Liver (tissue), 9 donors: ENCODE data around the gene RBM18. TPM values are rescaled to one million over a fixed set of nuclear protein-coding genes. Genes with fewer than 3 reads are reported as not detected.

Source experiments
- DNase-seq: peaks from one replicate; pipeline ENCODE4 v3.0.0-alpha.2; 2017; ENCODE audit warnings: low spot score
- H3K27ac ChIP-seq, 2 donors: one replicate each; pipeline ENCODE4 v1.7.0; 2013; ENCODE audit warnings: inconsistent platforms in 2 of 2, low read length in 2 of 2, control low read depth in 1 of 2, low read depth in 1 of 2, mild to moderate bottlenecking in 1 of 2
- H3K27me3 ChIP-seq, 4 donors: one replicate each; pipeline versions ENCODE4 v1.6.1 to v1.7.0; 2013; ENCODE audit warnings: low read length in 3 of 4, inconsistent platforms in 1 of 4, mild to moderate bottlenecking in 1 of 4, moderate library complexity in 1 of 4; ENCODE audit not compliant: control insufficient read depth in 4 of 4, insufficient read depth in 4 of 4
- H3K36me3 ChIP-seq, 4 donors: one replicate each; pipeline versions ENCODE4 v1.6.1 to v1.7.0; 2013; ENCODE audit warnings: low read length in 3 of 4, mild to moderate bottlenecking in 3 of 4, low read depth in 1 of 4, moderate library complexity in 1 of 4; ENCODE audit not compliant: control insufficient read depth in 4 of 4, insufficient read depth in 3 of 4
- H3K4me1 ChIP-seq, 4 donors: one replicate each; pipeline versions ENCODE4 v1.6.1 to v1.7.0; 2013; ENCODE audit warnings: low read length in 3 of 4, mild to moderate bottlenecking in 3 of 4, moderate library complexity in 1 of 4; ENCODE audit not compliant: control insufficient read depth in 4 of 4, insufficient read depth in 4 of 4
- H3K4me3 ChIP-seq, 3 donors: one replicate each; pipeline versions ENCODE4 v1.6.1 to v1.7.0; 2013; ENCODE audit warnings: low read length in 3 of 3, control low read depth in 1 of 3, low read depth in 1 of 3, mild to moderate bottlenecking in 1 of 3
- H3K9ac ChIP-seq, 2 donors: one replicate each; pipeline ENCODE4 v1.7.0; 2013; ENCODE audit warnings: low read length in 2 of 2, mild to moderate bottlenecking in 2 of 2, moderate library complexity in 2 of 2, control low read depth in 1 of 2, low read depth in 1 of 2
- H3K9me3 ChIP-seq, 4 donors: one replicate each; pipeline versions ENCODE4 v1.6.1 to v1.7.0; 2013; ENCODE audit warnings: low read length in 3 of 4; ENCODE audit not compliant: control insufficient read depth in 4 of 4
- CTCF ChIP-seq: fragments of 150-350 bp; IDR thresholded peaks from 2 replicates; pipeline ENCODE4 v1.5.1; 2017; ENCODE audit warnings: improper control_type of control experiment, low read depth, low read length; ENCODE audit not compliant: missing input control
- EGR1 ChIP-seq, 2 donors: IDR thresholded peaks; 2 replicates each; pipeline ENCODE4 v1.6.1; 2016 to 2018; ENCODE audit warnings: antibody characterized with exemption in 2 of 2, low read depth in 2 of 2
- FOXA1 ChIP-seq: IDR thresholded peaks from 2 replicates; pipeline ENCODE4 v1.6.1; 2016; ENCODE audit warnings: antibody characterized with exemption
- HNF4A ChIP-seq, 2 donors: conservative IDR thresholded peaks; 2 replicates each; pipeline ENCODE4 v1.6.1; 2016; ENCODE audit warnings: antibody characterized with exemption in 2 of 2, mild to moderate bottlenecking in 2 of 2
- HNF4G ChIP-seq: IDR thresholded peaks from 2 replicates; pipeline ENCODE4 v1.6.1; 2016; ENCODE audit warnings: antibody characterized with exemption
- JUND ChIP-seq, 2 donors: IDR thresholded peaks; 2 replicates each; pipeline ENCODE4 v1.6.1; 2016; ENCODE audit warnings: antibody characterized with exemption in 2 of 2
- NR2F2 ChIP-seq: IDR thresholded peaks from 2 replicates; pipeline ENCODE4 v1.6.1; 2016; ENCODE audit warnings: antibody characterized with exemption
- RAD21 ChIP-seq, 2 donors: IDR thresholded peaks; 2 replicates each; pipeline ENCODE4 v1.6.1; 2016; ENCODE audit warnings: antibody characterized with exemption in 2 of 2, mild to moderate bottlenecking in 2 of 2
- TAF1 ChIP-seq: conservative IDR thresholded peaks from 2 replicates; pipeline ENCODE4 v1.6.1; 2016; ENCODE audit warnings: antibody characterized with exemption, mild to moderate bottlenecking
- YY1 ChIP-seq: IDR thresholded peaks from 2 replicates; pipeline ENCODE4 v1.6.1; 2016; ENCODE audit warnings: antibody characterized with exemption, mild to moderate bottlenecking
- ZBTB33 ChIP-seq: IDR thresholded peaks from 2 replicates; pipeline ENCODE4 v1.6.1; 2016; ENCODE audit warnings: antibody characterized with exemption
- WGBS: extraction: QIAGEN DNeasy Blood & Tissue Kit; methylation state at CpG from one replicate; pipeline ENCODE4 v1.1.7; 2013; 5-methylcytosine and 5-hydroxymethylcytosine counted together
- polyA plus RNA-seq, 2 donors: library from polyadenylated mRNA; stranded (reverse) in 1 of 2; unstranded in 1 of 2; fragments of 200-250 nt in 1 of 2; fragments of >200 nt in 1 of 2; fragmentation: Nextera tagmentation in 1 of 2; extraction: Ambion mirVana in 1 of 2; gene quantifications; one replicate each; pipeline versions ENCODE4 v1.2.1 to v1.2.3, GENCODE V29; 2013 to 2015
- total RNA-seq, 2 donors: library from RNA; depleted of rRNA; stranded (reverse); fragments of >200 nt; gene quantifications; one replicate each; pipeline ENCODE4 v1.2.3, GENCODE V29; 2014
- TF ChIP-seq, protein P1 (sequence below): IDR thresholded peaks from 2 replicates; pipeline ENCODE4 v1.6.1; 2016; ENCODE audit warnings: antibody characterized with exemption, mild to moderate bottlenecking
- donor health status: healthy.
- donor health status: healthy.
- donor health status: healthy.
- donor health status: healthy.
- donor health status: healthy.

RBM18 gene
- total and polyA plus RNA-seq, 4 donors: 3.4 to 7.7 (median 5.5) TPM

DNA sequence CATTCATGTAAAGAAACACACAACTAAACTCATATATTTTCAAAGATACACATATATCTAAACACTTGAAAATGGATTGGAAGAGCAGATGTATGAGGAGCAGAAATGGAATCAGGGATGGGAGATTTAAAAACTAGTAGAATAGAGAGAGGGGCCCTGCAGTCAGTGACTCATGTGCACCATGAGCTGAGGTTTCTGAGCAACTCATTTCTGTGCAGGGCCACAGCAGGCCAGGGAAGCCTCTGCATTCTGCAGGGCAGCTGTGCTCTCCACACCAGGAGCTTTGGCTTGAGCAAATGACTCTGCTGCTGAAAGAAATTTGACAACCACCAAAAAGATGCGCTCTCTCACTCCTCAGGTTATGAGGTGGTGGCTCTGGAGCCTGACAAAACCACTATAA lies 63.0 kb downstream of the RBM18 start (continued):
- TF ChIP-seq ZBTB33 (no peak), HNF4G (no peak)

DNA sequence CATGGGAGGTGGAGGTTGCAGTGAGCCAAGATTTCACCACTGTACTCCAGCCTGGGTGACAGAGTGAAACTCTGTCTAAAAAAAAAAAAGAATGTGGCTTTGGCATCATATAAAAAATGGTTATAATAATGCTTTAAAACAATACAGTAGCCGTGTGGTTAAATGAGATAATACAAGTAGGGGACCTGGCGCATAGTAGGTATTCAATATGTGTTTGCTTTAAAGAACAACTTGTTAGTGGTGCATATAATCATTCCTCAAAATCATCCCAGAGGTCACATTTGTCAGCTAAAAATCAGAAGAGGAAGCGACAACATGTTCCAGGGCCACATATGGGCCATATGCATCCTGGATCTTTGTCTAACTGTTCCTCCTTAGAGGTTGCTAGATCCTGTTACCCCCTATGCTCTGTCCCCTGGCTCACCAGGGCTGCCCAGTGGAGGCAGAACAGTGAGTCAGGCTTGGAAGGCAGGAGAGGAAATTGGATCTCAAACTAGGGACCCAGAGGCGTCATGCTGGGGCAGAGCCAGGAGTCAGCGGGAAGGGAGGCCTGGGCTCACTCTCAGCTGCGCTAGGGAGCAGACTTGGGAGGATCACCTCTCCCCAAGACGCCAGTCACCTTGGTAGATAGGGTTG lies 63.6 kb downstream of the RBM18 start:
- TF ChIP-seq YY1 (no peak), FOXA1 (no peak), JUND (IDR thresholded peaks at IDR 0.05) (no peak), HNF4G (no peak)
- no peaks in the 10 kb centered on the region for H3K36me3 ChIP-seq
- H3K27ac ChIP-seq: no peak overlapping the region
- no peaks in the 10 kb centered on the region for H3K27me3 ChIP-seq
- no peaks in the 10 kb centered on the region for H3K9me3 ChIP-seq
- no peak overlapping the region for H3K4me3 ChIP-seq
- H3K9ac ChIP-seq: no peak overlapping the region
- 88% methylated on average over 7 of the region's 7 CpGs for WGBS
- H3K4me1 ChIP-seq: no peaks in the 10 kb centered on the region
- no peak for DNase-seq

DNA sequence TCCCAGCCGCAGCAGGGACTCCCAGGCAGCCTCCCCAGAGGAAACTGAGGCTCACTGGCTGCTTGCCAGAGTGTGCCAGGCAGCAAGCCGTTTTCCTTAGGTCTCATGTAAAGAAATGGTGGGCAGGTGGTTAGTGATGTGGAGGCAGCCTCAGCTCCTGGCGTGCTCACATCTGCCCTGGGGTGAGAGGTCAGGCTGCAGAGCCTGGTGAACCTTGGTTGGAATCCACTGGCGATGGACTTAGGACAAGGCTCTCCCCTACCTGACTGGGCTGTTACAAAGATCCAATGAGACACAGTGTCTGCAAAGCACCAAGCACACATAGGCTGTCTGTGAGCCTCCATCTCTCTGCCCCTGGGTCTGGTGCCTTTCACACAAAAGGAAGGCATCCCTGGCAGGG lies 66.8 kb downstream of the RBM18 start:
- no peak for DNase-seq
- Histone ChIP-seq H3K4me3 (no peak overlapping the region), H3K27me3 (no peaks in the 10 kb centered on the region), H3K4me1 (no peaks in the 10 kb centered on the region), H3K9me3 (no peaks in the 10 kb centered on the region), H3K9ac (no peak overlapping the region), H3K36me3 (no peaks in the 10 kb centered on the region), H3K27ac (no peak overlapping the region)
- WGBS: 58% methylated on average over 4 of the region's 4 CpGs
- TF ChIP-seq EGR1 (IDR thresholded peaks at IDR 0.05; ENCODE audit: low read depth in 2 of 2) (no peak), FOXA1 (no peak), RAD21 (IDR thresholded peaks at IDR 0.05) (no peak), TAF1 (no peak), NR2F2 (no peak), CTCF (no peak), HNF4G (no peak), HNF4A (conservative IDR thresholded peaks at IDR 0.05) (peak in 1 of 2 donors; percentile 18)
- TF ChIP-seq, protein P1, sequence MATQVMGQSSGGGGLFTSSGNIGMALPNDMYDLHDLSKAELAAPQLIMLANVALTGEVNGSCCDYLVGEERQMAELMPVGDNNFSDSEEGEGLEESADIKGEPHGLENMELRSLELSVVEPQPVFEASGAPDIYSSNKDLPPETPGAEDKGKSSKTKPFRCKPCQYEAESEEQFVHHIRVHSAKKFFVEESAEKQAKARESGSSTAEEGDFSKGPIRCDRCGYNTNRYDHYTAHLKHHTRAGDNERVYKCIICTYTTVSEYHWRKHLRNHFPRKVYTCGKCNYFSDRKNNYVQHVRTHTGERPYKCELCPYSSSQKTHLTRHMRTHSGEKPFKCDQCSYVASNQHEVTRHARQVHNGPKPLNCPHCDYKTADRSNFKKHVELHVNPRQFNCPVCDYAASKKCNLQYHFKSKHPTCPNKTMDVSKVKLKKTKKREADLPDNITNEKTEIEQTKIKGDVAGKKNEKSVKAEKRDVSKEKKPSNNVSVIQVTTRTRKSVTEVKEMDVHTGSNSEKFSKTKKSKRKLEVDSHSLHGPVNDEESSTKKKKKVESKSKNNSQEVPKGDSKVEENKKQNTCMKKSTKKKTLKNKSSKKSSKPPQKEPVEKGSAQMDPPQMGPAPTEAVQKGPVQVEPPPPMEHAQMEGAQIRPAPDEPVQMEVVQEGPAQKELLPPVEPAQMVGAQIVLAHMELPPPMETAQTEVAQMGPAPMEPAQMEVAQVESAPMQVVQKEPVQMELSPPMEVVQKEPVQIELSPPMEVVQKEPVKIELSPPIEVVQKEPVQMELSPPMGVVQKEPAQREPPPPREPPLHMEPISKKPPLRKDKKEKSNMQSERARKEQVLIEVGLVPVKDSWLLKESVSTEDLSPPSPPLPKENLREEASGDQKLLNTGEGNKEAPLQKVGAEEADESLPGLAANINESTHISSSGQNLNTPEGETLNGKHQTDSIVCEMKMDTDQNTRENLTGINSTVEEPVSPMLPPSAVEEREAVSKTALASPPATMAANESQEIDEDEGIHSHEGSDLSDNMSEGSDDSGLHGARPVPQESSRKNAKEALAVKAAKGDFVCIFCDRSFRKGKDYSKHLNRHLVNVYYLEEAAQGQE: no peak
